PC-3 (cell line): ENCODE measurements around the gene ENPP1. TPM values are rescaled to one million over a fixed set of nuclear protein-coding genes. Genes with fewer than 3 reads are reported as not detected.

Experiments used
- microRNA-seq: library from miRNA; unstranded; fragments of <30 nt; microRNA quantifications from one replicate; pipeline ENCODE4 v1.1.0, GENCODE V29; 2020; ENCODE audit not compliant: unreplicated experiment
- total RNA-seq: library from RNA; depleted of rRNA; stranded (reverse); fragments of >200 nt; gene quantifications from 2 replicates; pipeline ENCODE4 v1.2.3, GENCODE V29; 2014; rRNA removed

ENPP1 gene
- total RNA-seq, 1 experiment from 2014 or later, result 5.1 TPM

Small RNA genes within 50 kb of the gene (microRNA-seq; reads per million reads assigned to microRNA genes)
- not detected for gene MIR548H5

Other genes with a start within 250 kb of the ENPP1 start
- not detected in 2 replicates for gene ARG1, start 234.8 kb upstream of the ENPP1 start, total RNA-seq
- gene MED23, start 179.8 kb upstream of the ENPP1 start, total RNA-seq, result 15.4 and 18.1 TPM in 2 replicates
- 0.18 TPM in 1 of 2 replicates, not detected in the other for gene ENPP3, start 170.7 kb upstream of the ENPP1 start, total RNA-seq
- 0.36 and 0.86 TPM in 2 replicates for gene OR2A4, start 106.6 kb upstream of the ENPP1 start, total RNA-seq
- not detected in 2 replicates for gene CTAGE9, start 97.0 kb upstream of the ENPP1 start, total RNA-seq
- gene CCN2, start 143.4 kb downstream of the ENPP1 start, total RNA-seq, result 33.2 and 34.4 TPM in 2 replicates